Activated CD4-positive, alpha-beta T cell treated with anti-CD3 and anti-CD28 coated beads for 36 hours (primary cell): ENCODE measurements around the gene SHH. TPM values are rescaled to one million over a fixed set of nuclear protein-coding genes. Genes with fewer than 3 reads are reported as not detected.

Experiments used
- ATAC-seq: fragments of 200-7000 bp; cut with Tn5 transposase; one replicate; pipeline ENCODE4 v1.10.0; 2021; ENCODE audit warnings: mild to moderate bottlenecking, moderate library complexity
- CTCF ChIA-PET: fragments of 350-600 bp; sonication (Branson Sonifier 250); formaldehyde crosslinking; loops from one replicate; lab custom pipeline; 2021; ENCODE audit warnings: antibody characterized with exemption; lab: Charles Lee
- POLR2A ChIA-PET: fragments of 350-600 bp; sonication (Branson Sonifier 250); formaldehyde crosslinking; loops from one replicate; lab custom pipeline; 2021; ENCODE audit warnings: antibody characterized with exemption, inconsistent platforms; lab: Charles Lee
- DNase-seq: peaks from one replicate; pipeline ENCODE4 v3.0.0-alpha.2; 2020
- H3K27ac Mint-ChIP-seq: one replicate; pipeline ENCODE4 v1.8.0; 2021; ENCODE audit warnings: mixed read lengths
- H3K27me3 Mint-ChIP-seq: one replicate; pipeline ENCODE4 v1.8.0; 2021; ENCODE audit warnings: mixed read lengths
- H3K36me3 Mint-ChIP-seq: one replicate; pipeline ENCODE4 v1.8.0; 2021; ENCODE audit warnings: low read depth, mixed read lengths
- H3K4me1 Mint-ChIP-seq: one replicate; pipeline ENCODE4 v1.8.0; 2021; ENCODE audit warnings: mixed read lengths
- H3K4me3 Mint-ChIP-seq: one replicate; pipeline ENCODE4 v1.8.0; 2021; ENCODE audit warnings: mild to moderate bottlenecking, moderate library complexity, mixed read lengths
- H3K9me3 Mint-ChIP-seq: one replicate; pipeline ENCODE4 v1.8.0; 2021; ENCODE audit warnings: low read depth, mixed read lengths
- intact Hi-C, 2 experiments: fragments of 100-400 bp; cut with DNase I in 1 of 2; cut with micrococcal nuclease in 1 of 2; formaldehyde crosslinking; loops; one replicate each; pipeline versions ENCODE4 v1.14.2 to v1.15.1; 2022 to 2024; cut with DNase I, micrococcal nuclease
- total RNA-seq, 2 experiments: library from RNA; stranded (reverse); gene quantifications; one replicate each; pipeline ENCODE4 v1.2.3, GENCODE V29; 2021

SHH gene
- total RNA-seq, 2 experiments from 2014 or later, result not detected

DNA sequence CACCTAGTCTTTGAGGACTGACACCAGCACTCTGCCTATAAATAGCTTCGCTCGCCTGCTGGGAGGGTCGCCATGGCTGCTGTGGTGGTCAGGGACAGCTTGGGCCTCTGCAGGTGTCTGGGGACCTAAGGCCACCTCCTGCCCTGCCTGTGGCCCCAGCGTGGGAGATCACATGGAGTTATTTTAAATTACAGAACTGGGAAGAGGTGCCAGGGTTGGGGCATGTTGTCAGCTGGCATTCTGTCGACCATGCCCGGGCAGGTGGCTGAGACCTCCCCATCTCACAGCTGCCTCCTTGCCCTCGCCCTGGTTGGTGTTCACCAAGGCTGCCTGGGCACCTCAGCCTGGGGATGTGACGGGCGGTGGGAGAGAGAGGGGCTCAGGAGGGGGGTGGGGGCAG is 18.1 kb downstream of the SHH start:
- peaks cover 7% of the 10 kb centered on the region for H3K27me3 Mint-ChIP-seq
- ChIA-PET CTCF (no interaction called here), POLR2A (no interaction called here)
- no peaks in the 10 kb centered on the region for H3K4me1 Mint-ChIP-seq
- no peaks in the 10 kb centered on the region for H3K9me3 Mint-ChIP-seq
- H3K4me3 Mint-ChIP-seq, result no peak overlapping the region
- intact Hi-C loops, result no loop called here
- ATAC-seq (no peak), DNase-seq (no peak)
- H3K36me3 Mint-ChIP-seq, result no peaks in the 10 kb centered on the region
- H3K27ac Mint-ChIP-seq, result no peak overlapping the region

DNA sequence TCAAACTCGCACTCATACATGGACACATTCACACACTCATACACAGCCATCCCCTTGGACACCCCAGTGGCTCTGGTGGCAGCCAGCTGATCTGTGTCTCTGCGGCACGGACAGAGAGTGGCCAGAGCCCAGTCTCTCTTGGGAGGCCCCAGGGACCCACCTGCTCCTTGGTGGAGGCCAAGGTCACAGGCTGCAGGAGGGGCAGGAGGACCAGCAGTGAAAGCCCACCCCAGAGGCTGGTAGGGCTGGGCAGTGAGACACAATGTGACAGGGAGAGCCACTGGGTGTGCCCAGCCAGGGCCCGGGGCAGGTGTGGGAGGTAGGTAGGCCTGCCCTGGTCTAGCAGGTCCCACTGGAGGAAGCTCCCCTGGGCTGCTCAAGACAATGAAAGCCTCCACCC is 18.5 kb downstream of the SHH start:
- Mint-ChIP-seq H3K9me3 (no peaks in the 10 kb centered on the region), H3K36me3 (no peaks in the 10 kb centered on the region), H3K4me1 (no peaks in the 10 kb centered on the region), H3K27me3 (peaks cover 7% of the 10 kb centered on the region), H3K27ac (no peak overlapping the region), H3K4me3 (no peak overlapping the region)
- ChIA-PET POLR2A (no interaction called here), CTCF (no interaction called here)
- DNase-seq (no peak), ATAC-seq (no peak)
- intact Hi-C loops, result no loop called here

DNA sequence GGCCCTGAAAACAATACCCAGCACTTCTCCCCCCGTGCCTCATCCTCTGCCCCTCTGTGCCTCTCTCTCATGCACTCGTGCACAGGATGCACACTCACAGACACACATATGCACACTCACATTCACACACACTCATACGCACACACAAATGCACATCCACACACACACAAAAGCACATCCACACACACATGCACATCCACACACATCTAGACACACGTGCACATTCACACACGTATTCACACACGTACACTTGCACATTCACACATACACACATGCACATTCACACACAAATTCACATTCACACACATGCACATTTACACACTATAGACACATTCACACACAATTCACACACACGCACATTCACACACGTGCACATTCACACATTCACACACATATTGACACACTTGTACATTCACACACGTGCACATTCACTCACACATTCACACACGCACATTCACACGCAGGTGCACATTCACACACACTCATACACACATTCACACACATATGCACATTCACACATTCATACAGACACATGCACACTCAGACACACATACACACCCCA is 19.2 kb downstream of the SHH start:
- POLR2A ChIA-PET, result no interaction called here
- ATAC-seq, result no peak
- Mint-ChIP-seq H3K27ac (no peak overlapping the region), H3K4me3 (no peak overlapping the region), H3K36me3 (no peaks in the 10 kb centered on the region), H3K27me3 (peaks cover 3% of the 10 kb centered on the region), H3K4me1 (no peaks in the 10 kb centered on the region), H3K9me3 (no peaks in the 10 kb centered on the region)
- no peak for DNase-seq
- intact Hi-C loops, result no loop called here
- CTCF ChIA-PET, result no interaction called here

DNA sequence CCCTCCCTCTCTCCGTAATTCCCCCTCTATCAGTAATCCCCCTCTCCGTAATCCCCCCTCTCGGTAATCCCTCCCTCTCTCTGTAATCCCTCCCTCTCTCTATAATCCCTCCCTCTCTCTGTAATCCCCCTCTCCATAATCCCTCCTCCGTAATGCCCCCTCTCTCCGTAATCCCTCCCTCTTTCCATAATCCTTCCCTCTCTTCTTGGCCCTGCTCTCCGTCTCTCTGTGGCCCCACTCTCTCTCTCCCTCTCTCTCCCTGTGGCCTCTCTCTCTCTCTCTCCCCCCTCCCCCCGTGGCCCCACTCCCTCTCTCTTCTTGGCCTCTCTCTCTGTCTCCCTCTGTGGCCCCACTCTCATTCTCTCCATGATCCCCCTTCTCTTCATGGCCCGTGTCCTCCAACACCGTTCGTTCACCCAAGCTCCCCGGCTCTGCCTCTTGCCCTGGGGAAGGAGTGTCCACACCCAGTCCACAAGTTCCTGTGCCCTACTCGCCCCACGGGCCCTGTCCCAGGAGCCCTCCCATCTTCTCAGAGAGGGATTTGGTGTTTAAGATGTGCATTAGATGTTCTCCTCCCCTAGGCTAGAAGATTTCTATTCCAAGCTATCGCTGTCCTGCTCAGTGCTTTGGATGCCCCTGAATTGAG is 19.8 kb downstream of the SHH start:
- CTCF ChIA-PET, result no interaction called here
- intact Hi-C loops, result no loop called here
- H3K9me3 Mint-ChIP-seq, result no peaks in the 10 kb centered on the region
- no peak overlapping the region for H3K4me3 Mint-ChIP-seq
- no peak overlapping the region for H3K27ac Mint-ChIP-seq
- no peaks in the 10 kb centered on the region for H3K4me1 Mint-ChIP-seq
- H3K36me3 Mint-ChIP-seq, result no peaks in the 10 kb centered on the region
- H3K27me3 Mint-ChIP-seq, result peaks cover 6% of the 10 kb centered on the region
- POLR2A ChIA-PET, result no interaction called here
- ATAC-seq (no peak), DNase-seq (no peak)

DNA sequence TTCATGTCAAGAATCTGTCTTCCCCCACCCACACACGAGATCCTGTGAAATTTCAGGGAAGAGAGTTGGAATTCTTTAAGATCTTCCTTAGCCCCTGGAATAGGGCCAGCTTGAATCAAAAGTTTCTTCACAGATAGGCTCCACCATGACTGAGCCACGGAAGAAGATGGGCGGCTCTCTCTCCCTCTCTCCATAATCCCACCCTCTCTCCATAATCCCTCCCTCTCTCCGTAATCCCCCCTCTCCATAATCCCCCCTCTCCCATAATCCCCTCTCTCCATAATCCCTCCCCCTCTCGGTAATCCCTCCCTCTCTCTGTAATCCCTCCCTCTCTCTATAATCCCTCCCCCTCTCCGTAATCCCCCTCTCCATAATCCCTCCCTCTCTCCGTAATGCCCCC is 20.4 kb downstream of the SHH start:
- DNase-seq (no peak), ATAC-seq (no peak)
- POLR2A ChIA-PET, result no interaction called here
- intact Hi-C loops, result no loop called here
- Mint-ChIP-seq H3K4me3 (no peak overlapping the region), H3K9me3 (no peaks in the 10 kb centered on the region), H3K36me3 (no peaks in the 10 kb centered on the region), H3K27me3 (peaks cover 6% of the 10 kb centered on the region), H3K27ac (no peak overlapping the region), H3K4me1 (no peaks in the 10 kb centered on the region)
- CTCF ChIA-PET, result no interaction called here

DNA sequence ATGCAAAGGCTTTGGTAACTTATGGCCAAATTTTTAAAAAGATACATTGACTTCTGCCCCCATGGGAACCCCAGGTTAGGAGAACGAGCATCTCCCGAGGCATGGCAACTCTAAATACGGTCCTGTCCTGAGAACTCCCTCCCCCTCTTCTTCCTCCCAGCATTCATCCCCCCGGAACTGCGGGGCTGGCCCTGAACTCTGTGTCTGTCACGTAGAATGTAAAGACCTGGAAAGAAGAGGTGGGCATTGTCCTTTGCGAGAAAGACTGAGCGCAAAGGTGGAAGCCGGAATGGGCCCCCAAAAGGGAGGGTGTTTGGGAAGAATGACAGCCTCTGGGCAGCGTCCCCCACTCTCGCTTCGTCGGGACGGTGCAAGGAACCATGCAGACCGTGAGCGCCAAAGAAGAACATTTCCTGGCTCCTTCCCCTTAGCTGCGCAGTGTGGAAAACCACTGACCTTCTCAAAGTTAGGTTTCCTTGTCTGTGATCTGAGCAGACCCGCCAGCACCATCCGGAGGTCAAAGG is 21.0 kb downstream of the SHH start:
- peaks cover 7% of the 10 kb centered on the region for H3K27me3 Mint-ChIP-seq
- H3K4me1 Mint-ChIP-seq, result peaks cover under 1% of the 10 kb centered on the region
- H3K4me3 Mint-ChIP-seq, result no peak overlapping the region
- no peak overlapping the region for H3K27ac Mint-ChIP-seq
- no peaks in the 10 kb centered on the region for H3K9me3 Mint-ChIP-seq
- no peak for DNase-seq
- no peak for ATAC-seq
- H3K36me3 Mint-ChIP-seq, result no peaks in the 10 kb centered on the region
- intact Hi-C loops, result no loop called here
- CTCF ChIA-PET, result interaction anchor here (0.8 to 1.5 kb wide), 2 partner anchors 8 to 341 kb away, joined by 4 to 6 read pairs; no protein-coding TSS in a partner anchor
- POLR2A ChIA-PET, result no interaction called here

DNA sequence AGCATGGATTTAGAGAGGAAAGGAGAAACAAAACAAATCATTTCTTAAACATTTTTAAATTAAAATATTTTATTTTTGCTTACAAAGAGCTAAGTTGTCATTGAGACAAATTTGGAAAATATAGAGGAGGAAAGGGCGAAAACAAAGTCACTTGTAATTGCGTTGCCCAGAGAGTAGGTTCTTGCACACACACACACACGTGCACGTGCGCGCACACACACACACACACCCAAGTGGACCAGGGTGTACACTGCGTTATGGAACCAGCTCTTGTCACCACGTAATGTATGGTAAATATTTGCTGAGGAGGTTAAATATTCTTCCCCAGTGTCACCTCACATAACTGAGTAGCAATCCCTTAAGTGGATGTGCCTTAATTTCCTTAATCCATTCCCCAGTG is 21.6 kb downstream of the SHH start:
- H3K27me3 Mint-ChIP-seq, result peaks cover 9% of the 10 kb centered on the region
- H3K4me3 Mint-ChIP-seq, result no peak overlapping the region
- H3K27ac Mint-ChIP-seq, result no peak overlapping the region
- no peak for DNase-seq
- no peaks in the 10 kb centered on the region for H3K36me3 Mint-ChIP-seq
- peaks cover 3% of the 10 kb centered on the region for H3K4me1 Mint-ChIP-seq
- intact Hi-C loops, result no loop called here
- POLR2A ChIA-PET, result no interaction called here
- no peaks in the 10 kb centered on the region for H3K9me3 Mint-ChIP-seq
- no peak for ATAC-seq
- CTCF ChIA-PET, result interaction anchor here (0.8 to 1.5 kb wide), 3 partner anchors 8 to 340 kb away, joined by 4 to 6 read pairs (median 4); no protein-coding TSS in a partner anchor

DNA sequence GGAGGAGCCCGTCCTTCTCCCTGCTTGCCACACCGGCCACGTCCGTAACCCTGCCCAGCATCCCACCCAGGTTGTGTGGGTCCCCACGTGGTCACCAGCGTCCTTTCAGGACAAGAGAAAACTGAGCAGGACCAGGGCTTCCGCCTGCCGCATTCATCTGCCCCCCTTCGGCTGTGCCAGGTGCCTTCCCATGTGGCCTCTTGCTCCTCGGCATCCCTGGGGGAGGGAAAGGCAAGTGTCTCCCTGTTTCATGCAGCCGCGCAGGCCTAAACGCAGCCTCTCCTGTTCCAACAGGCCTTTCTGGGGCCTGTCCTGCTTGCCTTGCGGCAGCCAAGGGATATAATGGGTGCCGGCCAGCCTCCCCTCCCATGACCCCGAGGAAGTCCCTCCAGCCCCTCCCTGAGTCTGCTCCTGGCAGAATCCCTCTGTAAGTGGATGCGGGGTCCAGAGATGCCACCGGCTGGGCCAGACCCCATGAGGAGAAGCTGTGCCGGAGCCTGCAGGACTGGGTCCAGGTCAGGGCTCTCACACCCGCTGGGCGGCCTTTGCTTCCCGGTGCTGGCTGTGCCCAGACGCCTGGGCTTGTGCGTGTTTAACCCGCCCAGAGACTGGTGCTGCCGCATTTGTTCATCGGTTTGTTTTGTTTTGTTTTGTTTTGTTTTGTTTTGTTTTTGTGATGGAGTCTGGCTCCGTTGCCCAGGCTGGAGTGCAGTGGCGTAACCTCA is 23.1 kb downstream of the SHH start:
- DNase-seq (no peak), ATAC-seq (no peak)
- H3K9me3 Mint-ChIP-seq, result no peaks in the 10 kb centered on the region
- intact Hi-C loops, result no loop called here
- POLR2A ChIA-PET, result interaction anchor here (0.6 kb wide), 1 partner anchor 269 kb away, joined by 7 read pairs; no protein-coding TSS in a partner anchor
- peaks cover 2% of the 10 kb centered on the region for H3K36me3 Mint-ChIP-seq
- no peak overlapping the region for H3K4me3 Mint-ChIP-seq
- peaks cover 3% of the 10 kb centered on the region for H3K4me1 Mint-ChIP-seq
- H3K27ac Mint-ChIP-seq, result no peak overlapping the region
- peaks cover 7% of the 10 kb centered on the region for H3K27me3 Mint-ChIP-seq
- CTCF ChIA-PET, result interaction anchor here (1.5 kb wide), 1 partner anchor 10 kb away, joined by 6 read pairs; no protein-coding TSS in a partner anchor

DNA sequence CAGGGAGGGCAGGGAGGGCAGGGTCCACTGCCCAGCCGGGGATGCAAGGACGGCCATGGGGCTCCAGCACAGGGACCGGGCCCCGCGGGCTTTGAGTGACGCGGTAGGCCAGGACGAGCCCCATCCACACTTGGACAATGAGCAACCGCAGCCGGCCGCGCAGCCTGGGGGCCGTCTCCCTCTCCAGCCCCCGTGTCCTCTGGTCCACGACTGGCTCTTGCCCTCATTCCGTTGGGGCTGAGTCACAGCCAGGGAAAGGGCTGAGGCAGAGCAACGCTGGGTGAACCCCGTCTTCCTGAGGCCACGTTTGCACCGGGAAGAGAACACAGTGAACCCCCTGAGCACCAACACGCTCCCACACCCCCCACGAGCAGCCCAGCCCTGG is 23.7 kb downstream of the SHH start:
- Mint-ChIP-seq H3K4me1 (peaks cover 3% of the 10 kb centered on the region), H3K9me3 (no peaks in the 10 kb centered on the region), H3K27me3 (peaks cover 7% of the 10 kb centered on the region), H3K36me3 (peaks cover 2% of the 10 kb centered on the region), H3K4me3 (no peak overlapping the region), H3K27ac (no peak overlapping the region)
- DNase-seq (no peak), ATAC-seq (no peak)
- ChIA-PET POLR2A (no interaction called here), CTCF (no interaction called here)
- intact Hi-C loops, result no loop called here

DNA sequence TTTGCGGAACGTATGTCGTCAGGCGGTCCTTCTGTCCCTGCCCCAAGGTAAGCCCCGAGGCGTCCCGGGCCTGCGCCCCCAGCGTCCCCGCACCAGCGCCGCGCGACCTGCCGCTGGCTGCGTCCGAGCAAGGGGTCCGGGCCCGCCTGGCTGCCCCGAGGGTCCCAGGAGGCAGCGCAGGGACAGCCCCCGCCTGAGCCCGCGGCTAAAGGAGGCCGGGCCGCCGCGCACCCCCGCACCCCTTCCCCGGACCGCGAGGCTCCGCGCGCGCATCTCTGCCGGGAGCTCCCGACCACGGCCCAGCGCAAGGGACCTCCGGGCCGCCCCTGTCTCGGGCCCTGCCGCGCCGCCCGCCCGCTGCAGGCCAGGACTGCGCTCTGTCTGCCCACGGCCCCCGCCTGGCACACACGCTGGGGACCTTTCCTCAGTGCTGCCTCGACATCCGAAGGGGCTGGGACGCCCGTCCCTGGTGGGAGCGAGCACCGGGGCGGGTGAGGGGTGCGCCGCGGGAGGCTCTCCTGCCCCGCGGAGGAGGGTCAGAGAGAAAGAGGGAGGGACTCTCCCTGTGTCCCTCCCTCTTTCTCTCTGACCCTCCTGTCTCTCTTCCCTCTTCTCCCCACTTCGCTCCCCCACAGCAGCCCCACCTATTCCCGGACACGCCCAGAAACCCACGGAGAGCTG is 25.0 kb downstream of the SHH start:
- peaks cover 8% of the 10 kb centered on the region for H3K36me3 Mint-ChIP-seq
- intact Hi-C loops, result no loop called here
- H3K27ac Mint-ChIP-seq, result no peak overlapping the region
- H3K4me3 Mint-ChIP-seq, result no peak overlapping the region
- no peaks in the 10 kb centered on the region for H3K9me3 Mint-ChIP-seq
- ATAC-seq (peak; percentile 9), DNase-seq (no peak)
- ChIA-PET POLR2A (interaction anchor here (0.6 kb wide), 1 partner anchor 60 kb away, joined by 3 read pairs; no protein-coding TSS in a partner anchor), CTCF (no interaction called here)
- peaks cover 3% of the 10 kb centered on the region for H3K4me1 Mint-ChIP-seq
- H3K27me3 Mint-ChIP-seq, result peaks cover 7% of the 10 kb centered on the region

DNA sequence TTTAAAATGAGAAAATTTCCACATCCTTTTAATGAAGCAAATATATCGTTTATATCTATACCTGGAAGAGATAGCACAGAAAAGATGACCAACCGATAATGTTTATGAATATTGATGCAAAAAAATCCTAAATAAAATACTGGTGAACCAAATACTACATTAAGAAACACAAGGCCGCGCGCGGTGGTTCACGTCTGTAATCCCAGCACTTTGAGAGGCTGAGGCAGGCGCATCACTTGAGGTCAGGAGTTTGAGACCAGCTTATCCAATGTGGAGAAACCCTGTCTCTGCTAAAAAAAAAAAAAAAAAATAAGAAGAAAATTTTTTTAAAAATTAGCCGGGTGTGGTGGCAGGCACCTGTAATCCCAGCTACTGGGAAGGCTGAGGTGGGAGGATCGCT is 25.8 kb downstream of the SHH start:
- Mint-ChIP-seq H3K27me3 (peaks cover 7% of the 10 kb centered on the region), H3K36me3 (peaks cover 14% of the 10 kb centered on the region), H3K4me1 (peaks cover 3% of the 10 kb centered on the region), H3K27ac (no peak overlapping the region), H3K9me3 (no peaks in the 10 kb centered on the region), H3K4me3 (no peak overlapping the region)
- ATAC-seq, result no peak
- ChIA-PET POLR2A (interaction anchor here (0.6 kb wide), 1 partner anchor 60 kb away, joined by 3 read pairs; no protein-coding TSS in a partner anchor), CTCF (no interaction called here)
- no peak for DNase-seq
- intact Hi-C loops, result no loop called here
